Testis (tissue), 5 donors: ENCODE results near the gene KCNJ1. TPM values are rescaled to one million over a fixed set of nuclear protein-coding genes. Genes with fewer than 3 reads are reported as not detected.

Experiments used
- DNase-seq: peaks from one replicate; pipeline ENCODE4 v3.0.0-alpha.2; 2019
- H3K27ac ChIP-seq, 2 donors: fragments of 200-600 bp; sonication (generic); one replicate each; pipeline ENCODE4 v1.5.1; 2019
- H3K27me3 ChIP-seq: fragments of 200-600 bp; sonication (generic); one replicate; pipeline ENCODE4 v1.5.1; 2019
- H3K36me3 ChIP-seq: fragments of 200-600 bp; sonication (generic); one replicate; pipeline ENCODE4 v1.5.1; 2017; ENCODE audit warnings: low read depth; ENCODE audit errors: missing control alignments
- H3K4me1 ChIP-seq: fragments of 200-600 bp; sonication (generic); one replicate; pipeline ENCODE4 v1.5.1; 2019
- H3K4me3 ChIP-seq, 2 donors: fragments of 200-600 bp; sonication (generic); one replicate each; pipeline ENCODE4 v1.5.1; 2017 to 2019
- H3K9me3 ChIP-seq: fragments of 200-600 bp; sonication (generic); one replicate; pipeline ENCODE4 v1.5.1; 2017
- CTCF ChIP-seq, 3 experiments: fragments of 450-650 bp in 2 of 3; fragments of 200-600 bp in 1 of 3; sonication (generic) in 1 of 3; IDR thresholded peaks; one replicate each; pipeline ENCODE4 v1.5.1; 2016 to 2019; ENCODE audit warnings: antibody characterized with exemption in 3 of 3, mild to moderate bottlenecking in 2 of 3, moderate library complexity in 1 of 3
- POLR2A ChIP-seq: fragments of 450-650 bp; IDR thresholded peaks from one replicate; pipeline ENCODE4 v1.6.1; 2017; ENCODE audit warnings: antibody characterized with exemption, mild to moderate bottlenecking, moderate library complexity
- WGBS, 2 donors: methylation state at CpG; one replicate each; pipeline ENCODE4 v1.1.5; 2018; 5-methylcytosine and 5-hydroxymethylcytosine counted together
- intact Hi-C: fragments of 100-400 bp; cut with DNase I; formaldehyde crosslinking; loops from one replicate; pipeline ENCODE4 v1.15.1; 2023; ENCODE audit warnings: low total_unique reads
- long read RNA-seq, 2 donors: transcript quantifications; one replicate each; lab custom pipeline, GENCODE V29; 2026
- polyA plus RNA-seq: library from polyadenylated mRNA; stranded (reverse); fragments of 350-450 nt; fragmentation: Illumina TruSeq; extraction: RNeasy Lipid Tissue Mini Kit (QIAGEN cat#74804); gene quantifications from one replicate; pipeline ENCODE4 v1.2.3, GENCODE V29; 2014; ENCODE audit warnings: low read depth, low replicate concordance; ENCODE audit not compliant: insufficient read depth
- total RNA-seq, 2 donors: library from RNA; depleted of rRNA; stranded (reverse); fragments of >200 nt; gene quantifications; one replicate each; pipeline ENCODE4 v1.2.3, GENCODE V29; 2016

KCNJ1 gene
- total RNA-seq (under 1 TPM; 0.12 to 0.24 TPM), polyA plus RNA-seq (0.16 TPM)
- long read RNA-seq, donor 1, partial matches to known transcripts, result 0 of 1 reads
- long read RNA-seq, donor 1, other reads (novel, unspliced or antisense), result 0 of 1 reads
- long read RNA-seq, donor 2, result 0 reads

DNA sequence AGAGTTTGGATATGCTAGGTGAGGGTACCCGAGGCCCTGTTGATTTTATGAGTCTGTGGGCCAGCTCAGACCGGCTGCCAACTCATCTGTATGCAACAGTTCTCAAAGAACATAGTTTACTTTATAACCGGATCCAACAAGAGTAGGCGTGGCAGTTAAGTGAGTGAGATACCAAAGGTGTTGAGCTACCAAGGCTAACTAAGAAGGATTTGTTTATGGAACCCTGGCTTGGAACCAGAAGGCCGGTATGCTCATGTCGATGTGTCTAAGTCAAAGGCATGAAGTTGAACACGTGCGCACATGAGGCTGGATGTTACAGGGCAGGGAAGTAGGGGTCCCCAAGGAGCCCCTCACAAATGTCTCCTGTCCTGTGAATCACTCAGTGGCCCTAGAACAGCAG, at the start of gene KCNJ1:
TSS of gene KCNJ1 (minus strand) at position 20 of the 400 bp plus-strand sequence. CDS start 27,053 bp downstream, outside the sequence.
- WGBS, 2 donors, result 89 to 94% methylated on average over 8 of the region's 8 CpGs
- no peaks in the 10 kb centered on the region for H3K9me3 ChIP-seq
- no peak for TF ChIP-seq POLR2A
- no peak for TF ChIP-seq CTCF (IDR thresholded peaks at IDR 0.05)
- H3K27me3 ChIP-seq, result no peaks in the 10 kb centered on the region
- intact Hi-C loops, result no loop called here
- DNase-seq, result no peak
- H3K36me3 ChIP-seq, result no peaks in the 10 kb centered on the region
- no peaks in the 10 kb centered on the region for H3K4me1 ChIP-seq
- H3K27ac ChIP-seq, result no peak within 1 kb of the TSS
- no peak within 1 kb of the TSS for H3K4me3 ChIP-seq

DNA sequence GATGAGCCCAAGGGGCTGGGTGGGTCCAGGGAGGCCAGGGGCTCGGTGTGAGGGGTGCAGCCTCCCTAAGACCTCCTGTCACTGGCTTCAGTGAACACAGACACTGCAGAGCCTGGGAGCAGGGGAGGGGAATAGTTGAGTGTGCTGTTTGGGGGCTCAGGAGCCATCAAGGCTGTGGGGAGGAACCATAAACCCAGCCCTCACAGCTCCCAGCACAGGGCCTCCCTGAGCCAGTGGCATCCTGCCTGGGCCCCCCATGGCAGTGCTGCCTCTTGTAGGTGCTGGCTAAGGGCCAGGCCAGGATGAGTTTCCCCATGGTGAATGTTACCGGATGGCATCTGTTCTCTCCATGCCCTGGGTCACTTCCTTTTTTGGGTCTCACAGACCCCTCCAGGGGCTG, 49.6 kb upstream of the KCNJ1 start:
- Histone ChIP-seq H3K4me1 (no peaks in the 10 kb centered on the region), H3K4me3 (no peak overlapping the region), H3K9me3 (no peaks in the 10 kb centered on the region), H3K27ac (no peak overlapping the region), H3K27me3 (no peaks in the 10 kb centered on the region), H3K36me3 (no peaks in the 10 kb centered on the region)
- TF ChIP-seq POLR2A, result no peak
- no peak for TF ChIP-seq CTCF (IDR thresholded peaks at IDR 0.05)
- intact Hi-C loops, result no loop called here
- DNase-seq, result no peak
- WGBS, 2 donors, result 91 to 100% methylated on average over 1 to 2 of the region's 2 CpGs

- WGBS, 2 donors, result 57 to 72% methylated on average over 3 of the region's 3 CpGs
Observed at GRCh38 chr11:128916037-128916572, 49.0 kb upstream of the KCNJ1 start.

DNA sequence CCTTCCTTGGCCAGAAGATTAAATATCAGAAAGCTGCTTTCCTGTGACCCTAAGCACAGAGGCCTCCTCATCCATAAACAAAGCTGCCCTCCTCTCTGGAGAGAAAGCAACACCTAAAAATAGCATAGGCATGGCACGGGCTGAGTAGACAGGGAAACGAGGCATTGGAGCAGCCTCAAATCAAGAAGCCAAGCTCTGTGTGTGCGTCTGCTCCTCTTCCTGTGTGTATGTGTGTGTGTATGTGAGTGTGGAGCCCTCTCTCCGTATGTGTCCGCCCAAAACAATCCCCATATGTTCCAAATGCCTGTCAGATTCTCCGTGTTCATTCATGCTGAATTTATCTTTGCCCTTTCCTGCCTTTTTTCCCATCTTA, 48.0 kb upstream of the KCNJ1 start:
- H3K4me3 ChIP-seq, result no peak overlapping the region
- DNase-seq, result no peak
- TF ChIP-seq CTCF (IDR thresholded peaks at IDR 0.05) (no peak), POLR2A (no peak)
- H3K36me3 ChIP-seq, result no peaks in the 10 kb centered on the region
- H3K4me1 ChIP-seq, result no peaks in the 10 kb centered on the region
- intact Hi-C loops, result no loop called here
- H3K9me3 ChIP-seq, result no peaks in the 10 kb centered on the region
- no peak overlapping the region for H3K27ac ChIP-seq
- 75% methylated on average over 6 of the region's 6 CpGs for WGBS, 2 donors
- no peaks in the 10 kb centered on the region for H3K27me3 ChIP-seq

More at GRCh38 chr11:128916037-128916572, 49.0 kb upstream of the KCNJ1 start:
- no peaks in the 10 kb centered on the region for H3K4me1 ChIP-seq
- no peaks in the 10 kb centered on the region for H3K36me3 ChIP-seq
- intact Hi-C loops, result no loop called here
- H3K27me3 ChIP-seq, result no peaks in the 10 kb centered on the region
- H3K4me3 ChIP-seq, result no peak overlapping the region
- no peak for DNase-seq
- H3K27ac ChIP-seq, result no peak overlapping the region
- TF ChIP-seq CTCF (IDR thresholded peaks at IDR 0.05) (no peak), POLR2A (no peak)
- H3K9me3 ChIP-seq, result no peaks in the 10 kb centered on the region
